Measurements from ENCODE around the gene RHEBL1.

The RHEBL1 gene

GRCh38 chr12:49015196-49015595 is 54.6 kb downstream of the RHEBL1 start:
- Histone ChIP-seq H3K4me3 (ENCODE audit: low read length) (no peak overlapping the region), H3F3A (ENCODE audit: control insufficient read depth, insufficient read depth) (peaks cover 18% of the 10 kb centered on the region), H3K27ac (ENCODE audit: low read depth, low read length) (no peak overlapping the region), H3K79me2 (ENCODE audit: control insufficient read depth, low read length) (peaks cover 32% of the 10 kb centered on the region), H3K36me3 (ENCODE audit: control insufficient read depth, low read length) (peaks cover 41% of the 10 kb centered on the region), H3K4me1 (ENCODE audit: control insufficient read depth, low read length) (peaks cover 24% of the 10 kb centered on the region), H3K9me2 (replicated peaks; ENCODE audit: control insufficient read depth, low read length) (no peaks in the 10 kb centered on the region), H4K20me1 (ENCODE audit: control insufficient read depth, insufficient read depth, low read depth, low read length) (no peaks in the 10 kb centered on the region), H3K4me2 (ENCODE audit: low read length) (no peak overlapping the region), H3K9me3 (ENCODE audit: control insufficient read depth, insufficient read depth, low read length) (no peaks in the 10 kb centered on the region), H3K27me3 (ENCODE audit: control insufficient read depth, low read length) (no peaks in the 10 kb centered on the region)
- TF ChIP-seq EZH2phosphoT487 (IDR thresholded peaks at IDR 0.05; ENCODE audit: borderline replicate concordance, low read length), result no peak
- TF ChIP-seq, protein P1, sequence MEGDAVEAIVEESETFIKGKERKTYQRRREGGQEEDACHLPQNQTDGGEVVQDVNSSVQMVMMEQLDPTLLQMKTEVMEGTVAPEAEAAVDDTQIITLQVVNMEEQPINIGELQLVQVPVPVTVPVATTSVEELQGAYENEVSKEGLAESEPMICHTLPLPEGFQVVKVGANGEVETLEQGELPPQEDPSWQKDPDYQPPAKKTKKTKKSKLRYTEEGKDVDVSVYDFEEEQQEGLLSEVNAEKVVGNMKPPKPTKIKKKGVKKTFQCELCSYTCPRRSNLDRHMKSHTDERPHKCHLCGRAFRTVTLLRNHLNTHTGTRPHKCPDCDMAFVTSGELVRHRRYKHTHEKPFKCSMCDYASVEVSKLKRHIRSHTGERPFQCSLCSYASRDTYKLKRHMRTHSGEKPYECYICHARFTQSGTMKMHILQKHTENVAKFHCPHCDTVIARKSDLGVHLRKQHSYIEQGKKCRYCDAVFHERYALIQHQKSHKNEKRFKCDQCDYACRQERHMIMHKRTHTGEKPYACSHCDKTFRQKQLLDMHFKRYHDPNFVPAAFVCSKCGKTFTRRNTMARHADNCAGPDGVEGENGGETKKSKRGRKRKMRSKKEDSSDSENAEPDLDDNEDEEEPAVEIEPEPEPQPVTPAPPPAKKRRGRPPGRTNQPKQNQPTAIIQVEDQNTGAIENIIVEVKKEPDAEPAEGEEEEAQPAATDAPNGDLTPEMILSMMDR (IDR thresholded peaks at IDR 0.05; ENCODE audit: low read depth, low read length, poor library complexity, severe bottlenecking), result no peak
